Measurements from ENCODE around the gene TIGD6. TPM values are rescaled to one million over a fixed set of nuclear protein-coding genes. Genes with fewer than 3 reads are reported as not detected.

The TIGD6 gene
- total and polyA plus RNA-seq, 9 of the 15 experiments (the other 6 are each of a cell fraction or from before 2014, with no cell fraction given): 1.8 to 6.3 (median 3.9) TPM

DNA sequence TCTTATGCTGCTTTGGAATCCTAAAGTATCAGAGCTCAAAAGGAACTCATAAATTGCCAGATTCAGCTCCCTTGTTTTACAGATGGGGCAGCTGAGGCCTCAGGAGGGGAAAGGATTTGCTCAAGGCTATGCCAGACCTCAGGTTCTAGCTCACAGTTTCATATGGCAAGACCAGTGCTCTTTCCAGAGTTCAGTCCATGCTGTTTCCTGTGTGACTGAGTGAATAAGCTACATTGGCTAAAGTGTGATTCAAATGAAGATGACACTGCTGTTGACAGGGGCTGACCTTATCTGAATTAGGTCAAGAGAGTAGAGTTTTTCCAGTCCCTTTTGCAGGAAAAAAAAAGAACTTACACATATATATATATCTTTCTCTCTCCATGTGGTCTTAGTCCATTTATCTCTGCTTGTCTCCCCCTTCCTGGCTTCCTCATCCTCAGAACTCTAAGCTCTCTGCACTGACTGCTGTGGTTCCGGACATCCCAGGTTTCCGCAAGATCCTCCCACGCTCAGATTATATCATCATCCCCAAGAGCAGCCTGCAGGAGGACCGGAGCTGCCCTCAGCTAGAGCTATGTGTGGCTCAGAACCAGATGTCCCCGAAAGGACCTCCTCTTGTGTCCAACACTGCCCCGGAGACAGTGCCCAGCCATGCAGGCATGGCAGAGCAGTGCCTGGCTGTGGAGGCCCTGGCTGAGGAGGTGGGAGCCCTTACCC lies 9.4 kb upstream of the TIGD6 start (continued):
- TF ChIP-seq MEF2D (tag; conservative IDR thresholded peaks at IDR 0.05; ENCODE audit: low read depth): 0 out of 2 replicates have a peak, but pooled peaks have one; percentile 38
- TF ChIP-seq ZNF408 (CRISPR knock-in tag; IDR thresholded peaks at IDR 0.05; ENCODE audit: low read depth): no peak
- no peak for TF ChIP-seq EZH2 (IDR thresholded peaks at IDR 0.05; ENCODE audit: borderline replicate concordance, low read depth, low read length)
- no peak for TF ChIP-seq ZNF197 (CRISPR knock-in tag; IDR thresholded peaks at IDR 0.05; ENCODE audit: low read depth)
- TF ChIP-seq ZNF24 (IDR thresholded peaks at IDR 0.05): no peak
- TF ChIP-seq ZNF232 (CRISPR knock-in tag; IDR thresholded peaks at IDR 0.05): no peak
- TF ChIP-seq, protein P1, sequence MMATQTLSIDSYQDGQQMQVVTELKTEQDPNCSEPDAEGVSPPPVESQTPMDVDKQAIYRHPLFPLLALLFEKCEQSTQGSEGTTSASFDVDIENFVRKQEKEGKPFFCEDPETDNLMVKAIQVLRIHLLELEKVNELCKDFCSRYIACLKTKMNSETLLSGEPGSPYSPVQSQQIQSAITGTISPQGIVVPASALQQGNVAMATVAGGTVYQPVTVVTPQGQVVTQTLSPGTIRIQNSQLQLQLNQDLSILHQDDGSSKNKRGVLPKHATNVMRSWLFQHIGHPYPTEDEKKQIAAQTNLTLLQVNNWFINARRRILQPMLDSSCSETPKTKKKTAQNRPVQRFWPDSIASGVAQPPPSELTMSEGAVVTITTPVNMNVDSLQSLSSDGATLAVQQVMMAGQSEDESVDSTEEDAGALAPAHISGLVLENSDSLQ (IDR thresholded peaks at IDR 0.05): 0 out of 2 replicates have a peak, but pooled peaks have one; percentile 19
- TF ChIP-seq ZNF639 (CRISPR knock-in tag; conservative IDR thresholded peaks at IDR 0.05 in 1 of 2, IDR thresholded peaks at IDR 0.05 in 1 of 2): no peak
- no peak for TF ChIP-seq CHD4 (IDR thresholded peaks at IDR 0.05; ENCODE audit: insufficient read depth, insufficient replicate concordance, low read depth, low read length, poor library complexity, severe bottlenecking)
- TF ChIP-seq ZNF280A (IDR thresholded peaks at IDR 0.05; ENCODE audit: low read depth, partially characterized antibody): no peak
- no peak for TF ChIP-seq ZC3H8 (IDR thresholded peaks at IDR 0.05)
- no peak for TF ChIP-seq SIN3B (IDR thresholded peaks at IDR 0.05; ENCODE audit: low read depth)
- no peak for TF ChIP-seq NFYB (IDR thresholded peaks at IDR 0.05; ENCODE audit: extremely low read depth, insufficient read length)
- TF ChIP-seq, protein P2, sequence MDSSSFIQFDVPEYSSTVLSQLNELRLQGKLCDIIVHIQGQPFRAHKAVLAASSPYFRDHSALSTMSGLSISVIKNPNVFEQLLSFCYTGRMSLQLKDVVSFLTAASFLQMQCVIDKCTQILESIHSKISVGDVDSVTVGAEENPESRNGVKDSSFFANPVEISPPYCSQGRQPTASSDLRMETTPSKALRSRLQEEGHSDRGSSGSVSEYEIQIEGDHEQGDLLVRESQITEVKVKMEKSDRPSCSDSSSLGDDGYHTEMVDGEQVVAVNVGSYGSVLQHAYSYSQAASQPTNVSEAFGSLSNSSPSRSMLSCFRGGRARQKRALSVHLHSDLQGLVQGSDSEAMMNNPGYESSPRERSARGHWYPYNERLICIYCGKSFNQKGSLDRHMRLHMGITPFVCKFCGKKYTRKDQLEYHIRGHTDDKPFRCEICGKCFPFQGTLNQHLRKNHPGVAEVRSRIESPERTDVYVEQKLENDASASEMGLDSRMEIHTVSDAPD (CRISPR knock-in tag; IDR thresholded peaks at IDR 0.05): no peak
- TF ChIP-seq PRPF4 (IDR thresholded peaks at IDR 0.05; ENCODE audit: insufficient read depth, low read depth, low read length, poor library complexity, severe bottlenecking): no peak
- no peak for TF ChIP-seq TRIM28 (IDR thresholded peaks at IDR 0.05)
- TF ChIP-seq ARID2 (IDR thresholded peaks at IDR 0.05): no peak
- no peak for TF ChIP-seq ZKSCAN1 (IDR thresholded peaks at IDR 0.05; ENCODE audit: low read depth, low read length)
- TF ChIP-seq, protein P3, sequence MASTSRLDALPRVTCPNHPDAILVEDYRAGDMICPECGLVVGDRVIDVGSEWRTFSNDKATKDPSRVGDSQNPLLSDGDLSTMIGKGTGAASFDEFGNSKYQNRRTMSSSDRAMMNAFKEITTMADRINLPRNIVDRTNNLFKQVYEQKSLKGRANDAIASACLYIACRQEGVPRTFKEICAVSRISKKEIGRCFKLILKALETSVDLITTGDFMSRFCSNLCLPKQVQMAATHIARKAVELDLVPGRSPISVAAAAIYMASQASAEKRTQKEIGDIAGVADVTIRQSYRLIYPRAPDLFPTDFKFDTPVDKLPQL (IDR thresholded peaks at IDR 0.05; ENCODE audit: extremely low read depth, insufficient read length): no peak
- TF ChIP-seq C11orf30 (IDR thresholded peaks at IDR 0.05; ENCODE audit: low read depth): no peak
- TF ChIP-seq DIDO1 (tag; IDR thresholded peaks at IDR 0.05; ENCODE audit: low read depth): no peak
